Activated naive CD4-positive, alpha-beta T cell treated with anti-CD3 and anti-CD28 coated beads, Interleukin-2, amount 10 ng/mL, durations not matched to agents 7 days and 5 days (primary cell): ENCODE results near the gene STYK1.
"Not testable (repeated sequence)": the region's sequence is repeated elsewhere in the genome, so short reads cannot be mapped to it uniquely, and the experiment has no call there.

ENCODE experiments used
- CTCF ChIA-PET: fragments of 350-600 bp; sonication (Branson Sonifier 250); formaldehyde crosslinking; loops from one replicate; lab custom pipeline; 2021; ENCODE audit warnings: antibody characterized with exemption; lab: Charles Lee
- DNase-seq: peaks from one replicate; pipeline ENCODE4 v3.0.0-alpha.2; 2020
- H3K27ac Mint-ChIP-seq: one replicate; pipeline ENCODE4 v1.8.0; 2021; ENCODE audit warnings: mild to moderate bottlenecking, moderate library complexity, mixed read lengths
- H3K27me3 Mint-ChIP-seq: one replicate; pipeline ENCODE4 v1.8.0; 2021; ENCODE audit warnings: mild to moderate bottlenecking, mixed read lengths
- H3K36me3 Mint-ChIP-seq: one replicate; pipeline ENCODE4 v1.8.0; 2021; ENCODE audit warnings: mixed read lengths
- H3K4me1 Mint-ChIP-seq: one replicate; pipeline ENCODE4 v1.8.0; 2021; ENCODE audit warnings: mixed read lengths
- H3K4me3 Mint-ChIP-seq: one replicate; pipeline ENCODE4 v1.8.0; 2021; ENCODE audit warnings: mild to moderate bottlenecking, moderate library complexity, mixed read lengths
- H3K9me3 Mint-ChIP-seq: one replicate; pipeline ENCODE4 v1.8.0; 2021; ENCODE audit warnings: mixed read lengths

STYK1 gene

GRCh38 chr12:10663869-10664268 is 10.0 kb downstream of the STYK1 start:
- Mint-ChIP-seq H3K27me3 (peaks cover 34% of the 10 kb centered on the region), H3K36me3 (no peaks in the 10 kb centered on the region), H3K4me3 (no peak overlapping the region), H3K9me3 (no peaks in the 10 kb centered on the region), H3K4me1 (peaks cover 7% of the 10 kb centered on the region), H3K27ac (no peak overlapping the region)
- CTCF ChIA-PET, result no interaction called here
- DNase-seq, result no peak

DNA sequence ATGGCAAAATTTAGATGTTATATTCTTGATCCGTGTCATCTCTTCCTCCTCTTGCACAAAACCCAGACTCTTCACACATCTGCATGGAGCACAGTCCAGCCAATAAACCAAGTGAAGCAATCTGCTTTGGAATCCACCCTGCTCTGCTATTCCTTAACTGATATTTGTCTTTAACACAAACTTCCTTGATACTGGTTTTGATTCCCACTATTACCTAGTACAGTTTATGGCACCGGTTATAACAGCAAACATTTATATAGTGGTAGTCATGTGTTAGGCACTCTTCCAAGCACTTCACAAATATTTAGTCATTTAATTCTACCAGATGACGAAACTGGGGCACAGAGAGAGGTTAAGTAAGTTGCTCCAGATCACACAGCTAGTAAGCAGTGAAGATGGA is 12.5 kb downstream of the STYK1 start:
- no peaks in the 10 kb centered on the region for H3K36me3 Mint-ChIP-seq
- DNase-seq, result no peak
- peaks cover 2% of the 10 kb centered on the region for H3K9me3 Mint-ChIP-seq
- no peaks in the 10 kb centered on the region for H3K4me1 Mint-ChIP-seq
- CTCF ChIA-PET, result no interaction called here
- no peak overlapping the region for H3K27ac Mint-ChIP-seq
- peaks cover 31% of the 10 kb centered on the region for H3K27me3 Mint-ChIP-seq
- no peak overlapping the region for H3K4me3 Mint-ChIP-seq

DNA sequence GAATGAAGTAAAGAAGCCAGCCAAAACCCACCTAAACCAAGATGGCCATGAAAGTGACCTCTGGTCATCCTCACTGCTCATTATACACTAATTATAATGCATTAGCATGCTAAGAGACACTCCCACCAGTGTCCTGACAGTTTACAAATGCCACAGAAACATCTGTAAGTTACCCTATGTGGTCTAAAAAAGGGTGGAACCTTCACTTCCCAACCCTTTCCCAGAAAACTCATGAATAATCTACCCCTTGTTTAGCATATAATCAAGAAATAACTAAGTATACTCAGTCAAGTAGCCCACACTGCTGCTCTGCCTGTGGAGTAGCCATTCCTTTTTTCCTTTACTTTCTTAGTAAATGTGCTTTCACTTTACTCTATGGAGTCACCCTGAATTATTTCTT is 19.8 kb downstream of the STYK1 start:
- Mint-ChIP-seq H3K4me1 (no peaks in the 10 kb centered on the region), H3K4me3 (no peak overlapping the region), H3K9me3 (peaks cover 2% of the 10 kb centered on the region), H3K27me3 (peaks cover 25% of the 10 kb centered on the region), H3K27ac (no peak overlapping the region), H3K36me3 (no peaks in the 10 kb centered on the region)
- no peak for DNase-seq
- CTCF ChIA-PET, result no interaction called here

DNA sequence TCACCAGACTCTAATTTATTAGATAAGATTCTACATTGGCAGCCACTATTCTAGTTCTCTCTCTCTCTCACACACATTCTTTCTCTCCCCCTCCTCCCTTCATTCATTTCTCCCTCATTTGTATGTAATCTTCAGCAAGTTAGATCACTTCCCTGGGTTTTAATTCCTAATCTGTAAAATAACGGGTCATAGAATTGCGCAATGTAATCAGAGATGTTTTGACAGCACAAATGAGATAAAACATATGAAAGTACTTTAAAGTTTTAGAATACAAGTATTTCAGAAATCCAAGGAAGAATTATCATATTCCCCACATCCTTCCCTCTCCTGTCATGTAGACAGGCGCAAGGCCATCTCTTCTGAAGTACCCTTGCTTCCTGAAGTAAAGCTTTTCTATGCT is 21.7 kb downstream of the STYK1 start:
- H3K4me3 Mint-ChIP-seq, result no peak overlapping the region
- DNase-seq, result no peak

DNA sequence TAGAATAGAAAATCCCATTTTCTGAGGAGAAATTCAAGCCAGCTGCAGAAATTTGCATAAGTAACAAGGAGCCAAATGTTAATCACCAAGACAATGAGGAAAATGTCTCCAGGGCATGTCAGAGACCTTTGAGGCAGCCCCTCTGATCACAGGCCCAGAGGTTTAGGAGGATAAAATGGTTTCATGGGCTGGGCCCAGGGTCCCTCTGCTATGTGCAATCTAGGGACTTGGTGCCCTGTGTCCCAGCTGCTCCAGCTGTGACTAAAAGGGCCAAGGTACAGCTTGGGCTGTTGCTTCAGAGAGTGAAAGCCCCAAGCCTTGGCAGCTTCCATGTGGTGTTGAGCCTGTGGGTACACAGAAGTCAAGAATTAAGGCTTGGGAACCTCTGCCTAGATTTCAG is 27.3 kb downstream of the STYK1 start:
- H3K4me3 Mint-ChIP-seq, CTCF ChIA-PET, H3K4me1 Mint-ChIP-seq, H3K36me3 Mint-ChIP-seq, DNase-seq, H3K27ac Mint-ChIP-seq: not testable (repeated sequence)
- Mint-ChIP-seq H3K27me3 (peaks cover 21% of the 10 kb centered on the region), H3K9me3 (peaks cover 28% of the 10 kb centered on the region)

More for the DNA sequence above, 21.7 kb downstream of the STYK1 start:
- CTCF ChIA-PET, result no interaction called here
- Mint-ChIP-seq H3K27me3 (peaks cover 23% of the 10 kb centered on the region), H3K9me3 (peaks cover 9% of the 10 kb centered on the region), H3K4me1 (no peaks in the 10 kb centered on the region), H3K27ac (no peak overlapping the region), H3K36me3 (no peaks in the 10 kb centered on the region)

DNA sequence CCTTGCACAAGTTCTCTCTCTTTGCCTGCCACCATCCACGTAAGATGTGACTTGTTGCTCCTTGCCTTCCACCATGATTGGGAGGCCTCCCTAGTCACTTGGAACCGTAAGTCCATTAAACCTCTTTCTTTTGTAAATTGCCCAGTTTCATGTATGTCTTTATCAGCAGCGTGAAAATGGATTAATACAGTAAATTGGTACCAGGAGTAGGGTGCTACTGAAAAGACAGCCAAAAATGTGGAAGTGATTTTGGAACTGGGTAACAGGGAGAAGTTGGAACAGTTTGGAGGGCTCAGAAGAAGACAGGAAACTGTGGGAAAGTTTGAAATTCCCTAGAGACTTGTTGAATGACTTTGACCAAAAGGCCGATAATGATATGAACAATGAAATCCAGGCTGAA is 27.9 kb downstream of the STYK1 start:
- H3K36me3 Mint-ChIP-seq, result peaks cover 3% of the 10 kb centered on the region
- peaks cover 24% of the 10 kb centered on the region for H3K27me3 Mint-ChIP-seq
- H3K4me1 Mint-ChIP-seq, result no peaks in the 10 kb centered on the region
- H3K4me3 Mint-ChIP-seq, result no peak overlapping the region
- H3K27ac Mint-ChIP-seq, result no peak overlapping the region
- no peak for DNase-seq
- CTCF ChIA-PET, result no interaction called here
- peaks cover 28% of the 10 kb centered on the region for H3K9me3 Mint-ChIP-seq

- H3K4me1 Mint-ChIP-seq, result no peaks in the 10 kb centered on the region
- H3K27ac Mint-ChIP-seq, result no peak overlapping the region
- CTCF ChIA-PET, result no interaction called here
- peaks cover 21% of the 10 kb centered on the region for H3K9me3 Mint-ChIP-seq
- peaks cover 3% of the 10 kb centered on the region for H3K36me3 Mint-ChIP-seq
- H3K4me3 Mint-ChIP-seq, result no peak overlapping the region
- peaks cover 13% of the 10 kb centered on the region for H3K27me3 Mint-ChIP-seq
- no peak for DNase-seq
Observed at GRCh38 chr12:10641735-10642500, 31.9 kb downstream of the STYK1 start.

GRCh38 chr12:10638728-10639127 is 35.1 kb downstream of the STYK1 start:
- Mint-ChIP-seq H3K4me1 (no peaks in the 10 kb centered on the region), H3K27ac (no peak overlapping the region), H3K36me3 (no peaks in the 10 kb centered on the region), H3K27me3 (peaks cover 18% of the 10 kb centered on the region), H3K9me3 (no peaks in the 10 kb centered on the region), H3K4me3 (no peak overlapping the region)
- CTCF ChIA-PET, result no interaction called here
- DNase-seq, result no peak

- no peak for DNase-seq
- Mint-ChIP-seq H3K4me3 (no peak overlapping the region), H3K27me3 (peaks cover 18% of the 10 kb centered on the region), H3K27ac (no peak overlapping the region), H3K4me1 (no peaks in the 10 kb centered on the region), H3K36me3 (no peaks in the 10 kb centered on the region), H3K9me3 (no peaks in the 10 kb centered on the region)
- CTCF ChIA-PET, result no interaction called here
Observed at GRCh38 chr12:10636611-10637010, 37.2 kb downstream of the STYK1 start.

- CTCF ChIA-PET, result no interaction called here
Observed at GRCh38 chr12:10636124-10636523, 37.7 kb downstream of the STYK1 start.

GRCh38 chr12:10635306-10635705 is 38.5 kb downstream of the STYK1 start:
- CTCF ChIA-PET, result no interaction called here
- DNase-seq, result no peak

More at GRCh38 chr12:10636124-10636523, 37.7 kb downstream of the STYK1 start:
- Mint-ChIP-seq H3K4me1 (no peaks in the 10 kb centered on the region), H3K27ac (no peak overlapping the region), H3K36me3 (no peaks in the 10 kb centered on the region), H3K4me3 (no peak overlapping the region), H3K9me3 (no peaks in the 10 kb centered on the region), H3K27me3 (peaks cover 14% of the 10 kb centered on the region)
- DNase-seq, result no peak

GRCh38 chr12:10634427-10634826 is 39.4 kb downstream of the STYK1 start:
- CTCF ChIA-PET, result no interaction called here
- H3K36me3 Mint-ChIP-seq, result no peaks in the 10 kb centered on the region
- no peaks in the 10 kb centered on the region for H3K9me3 Mint-ChIP-seq
- H3K27ac Mint-ChIP-seq, result no peak overlapping the region
- no peak overlapping the region for H3K4me3 Mint-ChIP-seq
- no peaks in the 10 kb centered on the region for H3K4me1 Mint-ChIP-seq
- peaks cover 13% of the 10 kb centered on the region for H3K27me3 Mint-ChIP-seq
- no peak for DNase-seq

More at GRCh38 chr12:10635306-10635705, 38.5 kb downstream of the STYK1 start:
- no peaks in the 10 kb centered on the region for H3K9me3 Mint-ChIP-seq
- peaks cover 12% of the 10 kb centered on the region for H3K27me3 Mint-ChIP-seq
- no peak overlapping the region for H3K27ac Mint-ChIP-seq
- no peaks in the 10 kb centered on the region for H3K36me3 Mint-ChIP-seq
- H3K4me1 Mint-ChIP-seq, result no peaks in the 10 kb centered on the region
- H3K4me3 Mint-ChIP-seq, result no peak overlapping the region

DNA sequence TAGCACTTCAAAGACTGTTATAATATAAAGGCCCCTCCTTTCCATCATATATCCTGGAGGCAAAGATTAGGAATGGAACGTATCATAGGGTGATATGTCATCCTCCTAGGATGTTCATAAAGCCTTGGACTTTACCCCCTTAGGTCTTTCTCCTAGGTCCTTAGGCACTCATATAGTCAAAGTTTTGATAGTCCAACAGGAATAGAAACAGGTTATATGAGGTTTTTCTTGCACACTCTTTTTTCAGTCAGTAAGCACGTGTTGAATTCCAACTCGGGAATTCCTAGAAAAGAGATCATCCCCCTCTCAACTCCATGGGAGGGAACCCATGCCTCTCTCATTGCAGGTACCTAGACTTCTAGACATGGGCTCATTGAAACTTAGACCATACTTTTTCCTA is 40.3 kb downstream of the STYK1 start:
- H3K4me1 Mint-ChIP-seq, result no peaks in the 10 kb centered on the region
- H3K4me3 Mint-ChIP-seq, result no peak overlapping the region
- H3K36me3 Mint-ChIP-seq, result no peaks in the 10 kb centered on the region
- H3K27ac Mint-ChIP-seq, result no peak overlapping the region
- H3K27me3 Mint-ChIP-seq, result peaks cover 16% of the 10 kb centered on the region
- DNase-seq, result no peak
- CTCF ChIA-PET, result no interaction called here
- H3K9me3 Mint-ChIP-seq, result no peaks in the 10 kb centered on the region

DNA sequence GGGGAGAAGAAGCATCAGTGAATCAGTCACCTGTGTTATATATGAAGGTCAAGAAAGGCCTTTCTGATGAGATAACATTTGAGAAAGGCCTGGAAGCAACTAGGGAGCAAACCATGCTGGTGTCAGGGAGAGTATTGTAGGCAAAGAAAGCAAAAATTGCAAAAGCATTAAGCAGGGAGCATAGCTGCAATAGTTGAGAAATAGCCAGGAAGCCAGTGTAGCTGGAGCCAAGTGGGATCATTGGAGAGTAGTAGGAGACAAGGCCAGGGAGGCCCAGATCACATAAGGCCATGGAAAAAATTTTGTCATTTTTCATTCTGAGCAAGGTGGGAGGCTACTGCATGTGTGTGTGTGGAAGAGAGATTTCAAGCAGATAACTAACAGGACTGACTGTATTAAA is 41.6 kb downstream of the STYK1 start:
- H3K27me3 Mint-ChIP-seq, result peaks cover 20% of the 10 kb centered on the region
- H3K4me3 Mint-ChIP-seq, result no peak overlapping the region
- DNase-seq, result no peak
- CTCF ChIA-PET, result no interaction called here
- no peaks in the 10 kb centered on the region for H3K4me1 Mint-ChIP-seq
- H3K36me3 Mint-ChIP-seq, result no peaks in the 10 kb centered on the region
- H3K27ac Mint-ChIP-seq, result no peak overlapping the region
- no peaks in the 10 kb centered on the region for H3K9me3 Mint-ChIP-seq

DNA sequence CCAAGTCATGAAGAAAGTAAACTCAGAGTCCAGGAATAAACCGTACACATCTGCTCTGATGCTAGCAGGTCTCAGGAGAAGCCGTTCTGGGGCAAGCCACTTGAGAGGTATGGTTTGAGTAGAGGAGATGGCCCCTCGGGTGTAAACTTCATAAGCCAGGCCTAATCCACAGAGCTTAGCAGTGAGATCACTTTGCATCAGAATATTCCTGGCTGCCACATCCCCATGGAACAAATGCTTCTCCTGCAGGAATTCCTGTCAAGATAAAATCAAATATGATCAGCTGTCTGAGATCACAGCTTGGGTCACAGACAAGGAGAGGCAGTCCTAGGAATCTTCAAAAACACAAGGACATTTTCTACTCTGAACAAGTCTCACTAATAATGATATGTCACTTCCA is 49.2 kb downstream of the STYK1 start:
- H3K36me3 Mint-ChIP-seq, result no peaks in the 10 kb centered on the region
- no peaks in the 10 kb centered on the region for H3K4me1 Mint-ChIP-seq
- no peaks in the 10 kb centered on the region for H3K9me3 Mint-ChIP-seq

More for the DNA sequence above, 49.2 kb downstream of the STYK1 start:
- Mint-ChIP-seq H3K4me3 (no peak overlapping the region), H3K27ac (no peak overlapping the region), H3K27me3 (peaks cover 25% of the 10 kb centered on the region)
- no peak for DNase-seq
- CTCF ChIA-PET, result no interaction called here
